Uterus (tissue), 4 donors: Measurements from ENCODE around the gene TRIP10. TPM values are rescaled to one million over a fixed set of nuclear protein-coding genes. Genes with fewer than 3 reads are reported as not detected.

Experiments used
- DNase-seq, 2 donors: peaks; one replicate each; pipeline ENCODE4 v3.0.0-alpha.2; 2019 to 2020
- H3K27ac ChIP-seq, 2 donors: fragments of 200-600 bp; sonication (generic); 1 replicate in 1 of 2; 2 replicates in 1 of 2; pipeline ENCODE4 v1.5.1; 2016 to 2018
- H3K27me3 ChIP-seq, 2 donors: fragments of 200-600 bp; sonication (generic); one replicate each; pipeline ENCODE4 v1.5.1; 2018 to 2019; ENCODE audit warnings: control low read depth in 1 of 2
- H3K36me3 ChIP-seq, 2 donors: fragments of 200-600 bp; sonication (generic); one replicate each; pipeline ENCODE4 v1.5.1; 2019; ENCODE audit warnings: control low read depth in 1 of 2
- H3K4me1 ChIP-seq, 2 donors: fragments of 200-600 bp; sonication (generic); one replicate each; pipeline ENCODE4 v1.5.1; 2018 to 2019; ENCODE audit warnings: control low read depth in 1 of 2
- H3K4me3 ChIP-seq, 2 donors: fragments of 200-600 bp; sonication (generic); 1 replicate in 1 of 2; 2 replicates in 1 of 2; pipeline ENCODE4 v1.5.1; 2018 to 2019; ENCODE audit warnings: mild to moderate bottlenecking in 1 of 2
- H3K9me3 ChIP-seq, 2 donors: fragments of 200-600 bp; sonication (generic); one replicate each; pipeline ENCODE4 v1.5.1; 2019; ENCODE audit warnings: control low read depth in 1 of 2
- POLR2A ChIP-seq, 2 donors: fragments of 450-650 bp; IDR thresholded peaks; one replicate each; pipeline ENCODE4 v1.6.1; 2016; ENCODE audit warnings: antibody characterized with exemption in 2 of 2, mild to moderate bottlenecking in 1 of 2, moderate library complexity in 1 of 2
- intact Hi-C: fragments of 100-400 bp; cut with DNase I; formaldehyde crosslinking; loops from one replicate; pipeline ENCODE4 v1.15.1; 2023; ENCODE audit warnings: low total_unique reads
- total RNA-seq, 4 donors: library from RNA; depleted of rRNA in 3 of 4; stranded (reverse); fragments of >200 nt in 3 of 4; gene quantifications; one replicate each; pipeline versions ENCODE4 v1.1.0 to v1.2.4, GENCODE V29; 2014 to 2023
- TF ChIP-seq, protein P1 (sequence below), 4 experiments: fragments of 200-600 bp in 2 of 4; fragments of 450-650 bp in 2 of 4; sonication (generic) in 2 of 4; IDR thresholded peaks; one replicate each; pipeline ENCODE4 v1.5.1; 2016 to 2019; ENCODE audit warnings: antibody characterized with exemption in 4 of 4, mild to moderate bottlenecking in 2 of 4, moderate library complexity in 1 of 4
- donor health status: DM: yes; HTN: yes; CAD: no.

Gene TRIP10
- total RNA-seq, 4 donors from 2014 or later, result 36.0 to 144 (median 48.2) TPM

- no peaks in the 10 kb centered on the region for H3K27me3 ChIP-seq
- H3K36me3 ChIP-seq, result no peaks in the 10 kb centered on the region
- TF ChIP-seq, protein P1, sequence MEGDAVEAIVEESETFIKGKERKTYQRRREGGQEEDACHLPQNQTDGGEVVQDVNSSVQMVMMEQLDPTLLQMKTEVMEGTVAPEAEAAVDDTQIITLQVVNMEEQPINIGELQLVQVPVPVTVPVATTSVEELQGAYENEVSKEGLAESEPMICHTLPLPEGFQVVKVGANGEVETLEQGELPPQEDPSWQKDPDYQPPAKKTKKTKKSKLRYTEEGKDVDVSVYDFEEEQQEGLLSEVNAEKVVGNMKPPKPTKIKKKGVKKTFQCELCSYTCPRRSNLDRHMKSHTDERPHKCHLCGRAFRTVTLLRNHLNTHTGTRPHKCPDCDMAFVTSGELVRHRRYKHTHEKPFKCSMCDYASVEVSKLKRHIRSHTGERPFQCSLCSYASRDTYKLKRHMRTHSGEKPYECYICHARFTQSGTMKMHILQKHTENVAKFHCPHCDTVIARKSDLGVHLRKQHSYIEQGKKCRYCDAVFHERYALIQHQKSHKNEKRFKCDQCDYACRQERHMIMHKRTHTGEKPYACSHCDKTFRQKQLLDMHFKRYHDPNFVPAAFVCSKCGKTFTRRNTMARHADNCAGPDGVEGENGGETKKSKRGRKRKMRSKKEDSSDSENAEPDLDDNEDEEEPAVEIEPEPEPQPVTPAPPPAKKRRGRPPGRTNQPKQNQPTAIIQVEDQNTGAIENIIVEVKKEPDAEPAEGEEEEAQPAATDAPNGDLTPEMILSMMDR (IDR thresholded peaks at IDR 0.05), result no peak
- TF ChIP-seq POLR2A (IDR thresholded peaks at IDR 0.05), result peak in 1 of 2 donors; percentile 14
- H3K27ac ChIP-seq, result no peak overlapping the region
- intact Hi-C loops, result no loop called here
- no peaks in the 10 kb centered on the region for H3K4me1 ChIP-seq
- H3K9me3 ChIP-seq, result no peaks in the 10 kb centered on the region
- no peak overlapping the region for H3K4me3 ChIP-seq
- DNase-seq, result peak; percentile 44 to 53
These were observed 9.2 kb upstream of the TRIP10 start for GRCh38 chr19:6730153-6730804.

DNA sequence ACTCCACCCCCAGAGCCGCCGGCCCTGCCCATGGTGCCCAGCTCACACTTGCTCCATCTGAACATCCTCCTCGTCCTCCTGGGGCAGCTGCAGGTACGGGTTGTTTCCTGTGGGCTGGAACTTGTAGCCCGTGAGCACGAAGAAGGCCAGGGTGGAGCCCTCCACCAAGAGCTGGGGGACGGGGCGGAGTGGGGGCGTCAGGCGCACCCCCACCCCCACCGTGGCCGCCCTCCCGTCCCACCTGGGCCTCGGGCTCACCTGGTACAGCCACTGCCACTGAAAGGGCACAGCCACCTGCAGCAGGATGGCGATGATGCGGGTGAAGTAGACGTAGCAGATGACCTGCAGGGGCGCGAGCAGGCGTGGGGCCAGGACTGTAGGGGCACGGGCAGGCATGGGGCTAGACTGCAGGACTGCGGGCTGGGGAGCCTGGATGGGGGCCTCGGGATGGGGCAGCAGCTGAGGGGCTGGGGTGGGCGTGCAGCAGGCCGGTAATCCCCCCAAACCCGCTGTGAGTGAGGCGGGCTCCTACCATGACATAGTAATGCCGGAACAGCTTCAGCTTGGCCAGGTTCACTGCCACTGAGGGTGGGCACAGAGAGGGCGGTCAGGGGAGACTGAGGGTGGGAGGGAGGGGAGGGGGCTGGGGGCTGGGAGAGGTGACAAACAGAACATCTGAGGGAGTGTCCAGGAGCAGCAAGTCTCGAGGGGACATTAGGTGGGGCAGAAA, 8.4 kb upstream of the TRIP10 start:
- Histone ChIP-seq H3K4me3 (no peak overlapping the region), H3K27me3 (no peaks in the 10 kb centered on the region), H3K9me3 (no peaks in the 10 kb centered on the region), H3K36me3 (no peaks in the 10 kb centered on the region), H3K27ac (no peak overlapping the region), H3K4me1 (no peaks in the 10 kb centered on the region)
- no peak for DNase-seq
- TF ChIP-seq, protein P1 (IDR thresholded peaks at IDR 0.05), result no peak
- no peak for TF ChIP-seq POLR2A (IDR thresholded peaks at IDR 0.05)
- intact Hi-C loops, result no loop called here

DNA sequence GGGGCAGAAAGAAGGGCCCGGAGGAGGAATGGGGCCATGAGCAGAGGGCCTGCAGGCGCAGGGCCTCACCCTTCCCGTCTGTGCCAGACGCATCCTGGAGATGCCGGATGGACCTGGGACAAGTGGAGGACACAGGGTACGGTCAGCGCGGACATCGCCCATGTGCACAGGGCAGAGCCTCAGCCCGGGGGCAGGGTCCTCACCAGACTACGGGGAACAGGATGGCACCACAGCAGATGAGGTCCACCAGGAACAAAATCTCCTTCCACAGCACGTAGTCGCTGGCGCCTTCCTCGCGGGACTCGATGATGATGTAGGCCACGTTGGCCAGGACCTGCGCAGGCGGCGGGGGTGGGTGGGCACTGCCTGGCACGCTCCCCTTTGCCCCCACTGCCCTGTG, 7.7 kb upstream of the TRIP10 start:
- no peak for DNase-seq
- intact Hi-C loops, result no loop called here
- H3K36me3 ChIP-seq, result no peaks in the 10 kb centered on the region
- H3K9me3 ChIP-seq, result no peaks in the 10 kb centered on the region
- H3K27ac ChIP-seq, result no peak overlapping the region
- H3K4me1 ChIP-seq, result no peaks in the 10 kb centered on the region
- H3K4me3 ChIP-seq, result no peak overlapping the region
- no peaks in the 10 kb centered on the region for H3K27me3 ChIP-seq
- TF ChIP-seq POLR2A (IDR thresholded peaks at IDR 0.05), result no peak
- TF ChIP-seq, protein P1 (IDR thresholded peaks at IDR 0.05), result no peak

GRCh38 chr19:6732803-6733337, 6.6 kb upstream of the TRIP10 start:
- Histone ChIP-seq H3K4me1 (peaks cover 0 to under 1% of the 10 kb centered on the region in 2 donors), H3K4me3 (no peak overlapping the region), H3K27ac (no peak overlapping the region), H3K9me3 (no peaks in the 10 kb centered on the region), H3K27me3 (no peaks in the 10 kb centered on the region), H3K36me3 (no peaks in the 10 kb centered on the region)
- DNase-seq, result no peak
- intact Hi-C loops, result no loop called here
- TF ChIP-seq, protein P1 (IDR thresholded peaks at IDR 0.05), result no peak
- no peak for TF ChIP-seq POLR2A (IDR thresholded peaks at IDR 0.05)
